GM18511 (cell line): ENCODE results near the gene SYT12.

Source experiments
- ATAC-seq: cut with Tn5 transposase; IDR thresholded peaks from one replicate; pipeline ENCODE4 v1.9.1; 2021; ENCODE audit warnings: mild to moderate bottlenecking, moderate library complexity; ENCODE audit not compliant: unreplicated experiment

Gene SYT12

GRCh38 chr11:67027943-67028542, 5.1 kb downstream of the SYT12 start:
- ATAC-seq: peak; percentile 75

- ATAC-seq: no peak
Observed at GRCh38 chr11:67029146-67029545, 6.2 kb downstream of the SYT12 start.

- no peak for ATAC-seq
Observed at GRCh38 chr11:67030976-67031375, 8.0 kb downstream of the SYT12 start.

GRCh38 chr11:67031791-67032561, 9.0 kb downstream of the SYT12 start:
- no peak for ATAC-seq

- no peak for ATAC-seq
Observed at GRCh38 chr11:67032830-67033551, 10.1 kb downstream of the SYT12 start.

- ATAC-seq: no peak
Observed at GRCh38 chr11:67033661-67034166, 10.8 kb downstream of the SYT12 start.

GRCh38 chr11:67034350-67034749, 11.4 kb downstream of the SYT12 start:
- ATAC-seq: no peak

GRCh38 chr11:67040147-67040546, 17.2 kb downstream of the SYT12 start:
- ATAC-seq: no peak

- no peak for ATAC-seq
Observed at GRCh38 chr11:67041602-67042001, 18.7 kb downstream of the SYT12 start.

- ATAC-seq: no peak
Observed at GRCh38 chr11:67043572-67044349, 20.8 kb downstream of the SYT12 start.

- ATAC-seq: no peak
Observed at GRCh38 chr11:67044496-67044895, 21.6 kb downstream of the SYT12 start.

- no peak for ATAC-seq
Observed at GRCh38 chr11:67045314-67045713, 22.4 kb downstream of the SYT12 start.

GRCh38 chr11:67048515-67049130, 25.7 kb downstream of the SYT12 start:
- no peak for ATAC-seq

GRCh38 chr11:67050139-67050538, 27.2 kb downstream of the SYT12 start:
- ATAC-seq: no peak

- ATAC-seq: no peak
Observed at GRCh38 chr11:67051180-67051893, 28.4 kb downstream of the SYT12 start.

GRCh38 chr11:67051945-67052488, 29.1 kb downstream of the SYT12 start:
- ATAC-seq: no peak

- no peak for ATAC-seq
Observed at GRCh38 chr11:67052891-67053290, 30.0 kb downstream of the SYT12 start.

- ATAC-seq: no peak
Observed at GRCh38 chr11:67053896-67054329, 31.0 kb downstream of the SYT12 start.

- no peak for ATAC-seq
Observed at GRCh38 chr11:67054346-67054835, 31.5 kb downstream of the SYT12 start.
